ENCODE measurements around the gene DYRK3. TPM values are rescaled to one million over a fixed set of nuclear protein-coding genes. Genes with fewer than 3 reads are reported as not detected.

DYRK3 gene
- total RNA-seq, 1 donor from 2014 or later = 26.6 TPM

DNA sequence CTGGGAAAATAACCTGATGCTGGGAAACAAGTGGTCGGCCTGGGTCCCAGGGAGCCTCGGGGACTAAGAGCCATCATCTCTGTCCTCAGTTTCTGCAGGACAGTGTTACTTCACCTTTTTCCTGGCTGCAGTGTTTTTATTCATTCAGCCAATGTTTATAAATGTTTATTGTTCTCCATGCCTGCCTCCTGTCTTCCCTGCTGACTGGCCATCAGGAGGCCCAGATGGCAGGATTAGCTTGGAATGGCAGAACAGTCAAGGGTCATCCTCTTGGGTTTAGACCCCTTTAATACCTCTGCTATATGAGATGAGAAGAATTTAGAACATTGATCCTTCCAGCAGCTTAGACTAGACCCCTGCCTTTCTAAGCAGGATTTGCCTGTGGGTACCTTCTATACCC is 62.7 kb downstream of the DYRK3 start:
- no peak for DNase-seq
- intact Hi-C loops (cut with micrococcal nuclease) = no loop called here
- H3K4me1 ChIP-seq = peaks cover 100% of the 10 kb centered on the region
- H3K9me3 ChIP-seq (replicated peaks) = no peaks in the 10 kb centered on the region
- peak overlapping the region; percentile 97 for H3K27ac ChIP-seq (replicated peaks)
- H3K36me3 ChIP-seq = peaks cover 8% of the 10 kb centered on the region
- no peaks in the 10 kb centered on the region for H3K27me3 ChIP-seq (ENCODE audit: low read depth)
- H3K4me3 ChIP-seq = peak overlapping the region; percentile 14
- TF ChIP-seq, protein P1, sequence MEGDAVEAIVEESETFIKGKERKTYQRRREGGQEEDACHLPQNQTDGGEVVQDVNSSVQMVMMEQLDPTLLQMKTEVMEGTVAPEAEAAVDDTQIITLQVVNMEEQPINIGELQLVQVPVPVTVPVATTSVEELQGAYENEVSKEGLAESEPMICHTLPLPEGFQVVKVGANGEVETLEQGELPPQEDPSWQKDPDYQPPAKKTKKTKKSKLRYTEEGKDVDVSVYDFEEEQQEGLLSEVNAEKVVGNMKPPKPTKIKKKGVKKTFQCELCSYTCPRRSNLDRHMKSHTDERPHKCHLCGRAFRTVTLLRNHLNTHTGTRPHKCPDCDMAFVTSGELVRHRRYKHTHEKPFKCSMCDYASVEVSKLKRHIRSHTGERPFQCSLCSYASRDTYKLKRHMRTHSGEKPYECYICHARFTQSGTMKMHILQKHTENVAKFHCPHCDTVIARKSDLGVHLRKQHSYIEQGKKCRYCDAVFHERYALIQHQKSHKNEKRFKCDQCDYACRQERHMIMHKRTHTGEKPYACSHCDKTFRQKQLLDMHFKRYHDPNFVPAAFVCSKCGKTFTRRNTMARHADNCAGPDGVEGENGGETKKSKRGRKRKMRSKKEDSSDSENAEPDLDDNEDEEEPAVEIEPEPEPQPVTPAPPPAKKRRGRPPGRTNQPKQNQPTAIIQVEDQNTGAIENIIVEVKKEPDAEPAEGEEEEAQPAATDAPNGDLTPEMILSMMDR (IDR thresholded peaks at IDR 0.05; ENCODE audit: borderline replicate concordance) = no peak

Other genes with a start within 250 kb of the DYRK3 start
- gene IKBKE, start 165.1 kb upstream of the DYRK3 start, total RNA-seq = 0.80 TPM
- 7.8 TPM for gene RASSF5, start 128.0 kb upstream of the DYRK3 start, total RNA-seq
- gene EIF2D, start 23.1 kb upstream of the DYRK3 start, total RNA-seq = 29.2 TPM
- gene MAPKAPK2, start 49.4 kb downstream of the DYRK3 start, total RNA-seq = 215 TPM
- gene IL19, start 135.2 kb downstream of the DYRK3 start, total RNA-seq = not detected
- 0.38 TPM for gene IL10, start 137.0 kb downstream of the DYRK3 start, total RNA-seq
- gene IL20, start 230.1 kb downstream of the DYRK3 start, total RNA-seq = not detected